WI38 (cell line): Measurements from ENCODE around the gene TUG1.

ENCODE experiments used
- H3K4me3 ChIP-seq: 2 replicates; pipeline ENCODE4 v1.5.1; 2011; ENCODE audit warnings: low read depth, mild to moderate bottlenecking, control low read depth, low read length
- TF ChIP-seq, protein P1 (sequence below): IDR thresholded peaks from 2 replicates; pipeline ENCODE4 v1.5.1; 2012; ENCODE audit warnings: low read depth, mild to moderate bottlenecking, control low read depth, low read length

TUG1 gene

DNA sequence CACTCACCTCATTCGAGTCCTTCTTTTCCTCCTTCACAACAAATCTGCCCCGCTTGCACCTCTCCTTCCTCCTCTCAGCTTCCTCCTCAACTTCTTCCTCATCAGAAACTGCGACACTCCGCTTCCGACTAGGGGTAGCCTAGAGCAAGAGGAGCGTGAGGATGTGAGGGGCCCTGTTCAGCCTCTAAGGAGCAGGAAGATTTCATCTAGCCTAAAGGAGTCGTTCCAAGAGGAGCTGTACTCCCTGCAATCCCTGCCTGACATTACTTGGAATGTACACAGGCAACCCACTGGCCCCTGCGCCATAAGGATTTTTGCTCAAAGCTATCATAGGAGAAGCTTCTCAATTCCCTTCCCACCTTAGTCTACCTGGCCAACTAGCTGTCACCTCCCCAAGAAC lies 35.0 kb upstream of the TUG1 start:
- no peak overlapping the region for H3K4me3 ChIP-seq
- TF ChIP-seq, protein P1, sequence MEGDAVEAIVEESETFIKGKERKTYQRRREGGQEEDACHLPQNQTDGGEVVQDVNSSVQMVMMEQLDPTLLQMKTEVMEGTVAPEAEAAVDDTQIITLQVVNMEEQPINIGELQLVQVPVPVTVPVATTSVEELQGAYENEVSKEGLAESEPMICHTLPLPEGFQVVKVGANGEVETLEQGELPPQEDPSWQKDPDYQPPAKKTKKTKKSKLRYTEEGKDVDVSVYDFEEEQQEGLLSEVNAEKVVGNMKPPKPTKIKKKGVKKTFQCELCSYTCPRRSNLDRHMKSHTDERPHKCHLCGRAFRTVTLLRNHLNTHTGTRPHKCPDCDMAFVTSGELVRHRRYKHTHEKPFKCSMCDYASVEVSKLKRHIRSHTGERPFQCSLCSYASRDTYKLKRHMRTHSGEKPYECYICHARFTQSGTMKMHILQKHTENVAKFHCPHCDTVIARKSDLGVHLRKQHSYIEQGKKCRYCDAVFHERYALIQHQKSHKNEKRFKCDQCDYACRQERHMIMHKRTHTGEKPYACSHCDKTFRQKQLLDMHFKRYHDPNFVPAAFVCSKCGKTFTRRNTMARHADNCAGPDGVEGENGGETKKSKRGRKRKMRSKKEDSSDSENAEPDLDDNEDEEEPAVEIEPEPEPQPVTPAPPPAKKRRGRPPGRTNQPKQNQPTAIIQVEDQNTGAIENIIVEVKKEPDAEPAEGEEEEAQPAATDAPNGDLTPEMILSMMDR = no peak

DNA sequence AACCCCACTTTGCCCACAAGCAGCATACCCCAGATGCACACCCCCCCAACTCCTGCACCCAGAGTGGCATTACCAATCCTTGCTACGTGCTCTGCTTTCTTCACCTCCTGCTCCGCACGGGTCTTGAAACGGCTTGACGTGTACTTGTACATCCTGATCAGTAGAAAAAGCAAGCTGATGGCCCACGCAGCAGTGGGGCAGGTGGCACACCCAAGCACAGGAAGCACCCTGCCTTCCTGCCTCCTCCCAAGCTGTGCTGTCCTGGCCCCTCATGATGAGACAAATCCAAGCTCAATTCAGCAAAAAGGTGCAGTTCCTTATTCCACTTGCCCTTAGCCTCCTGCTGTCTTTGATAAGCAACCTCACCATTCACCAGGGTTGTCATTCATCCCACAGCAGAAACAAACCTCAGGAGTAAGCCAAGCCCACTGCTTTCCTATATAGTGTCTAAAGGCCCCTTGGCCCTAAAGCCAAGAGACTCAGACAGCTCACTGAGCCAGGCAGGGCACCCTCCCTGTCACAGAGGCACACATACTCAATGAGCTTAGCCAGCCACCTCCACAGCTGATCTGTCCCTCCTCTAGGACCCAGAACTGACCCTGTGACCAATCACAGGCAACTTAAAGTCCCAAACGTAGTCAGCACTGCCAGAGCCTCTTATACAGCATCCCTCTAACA lies 28.2 kb upstream of the TUG1 start:
- TF ChIP-seq, protein P1 = no peak
- no peak overlapping the region for H3K4me3 ChIP-seq

DNA sequence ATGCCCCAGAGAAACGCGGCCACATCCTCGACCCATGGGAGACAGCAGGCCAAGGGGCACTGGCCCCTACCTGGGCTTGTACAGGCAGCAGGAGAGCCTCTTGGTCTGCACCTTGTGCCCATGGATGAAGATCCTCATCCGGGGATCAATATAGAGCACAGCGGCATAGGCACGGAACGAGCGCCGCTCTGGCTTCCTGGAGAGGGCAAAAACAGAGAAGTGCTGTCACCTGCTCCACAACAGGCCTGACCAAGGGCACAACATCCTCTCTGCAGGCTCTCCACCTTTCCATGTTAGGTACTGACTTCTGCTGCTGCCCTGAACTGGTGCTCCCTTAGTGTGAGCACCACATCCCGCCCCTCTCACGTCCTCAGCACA lies 27.7 kb upstream of the TUG1 start:
- no peak overlapping the region for H3K4me3 ChIP-seq

DNA sequence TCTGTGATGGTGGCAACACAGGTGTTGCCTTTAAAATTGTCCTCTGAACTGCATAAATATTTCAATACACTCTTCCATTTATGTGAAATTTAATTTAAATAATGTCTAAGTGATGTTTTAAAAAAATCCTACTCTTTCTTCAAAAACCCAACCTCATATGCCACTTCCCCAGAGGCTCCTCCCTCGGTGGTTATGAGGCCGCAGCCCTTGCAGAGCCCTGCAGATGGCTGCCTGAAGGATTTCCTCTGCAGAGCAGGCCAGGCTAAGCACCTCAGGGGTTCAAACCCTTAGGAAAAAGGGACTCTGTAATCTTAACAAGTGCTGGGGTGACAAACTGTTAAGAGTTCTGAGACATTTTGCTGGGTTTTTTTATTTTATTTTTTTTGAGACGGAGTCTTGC lies 25.7 kb upstream of the TUG1 start:
- H3K4me3 ChIP-seq = no peak overlapping the region
- TF ChIP-seq, protein P1 = no peak

More for the DNA sequence above, 27.7 kb upstream of the TUG1 start:
- TF ChIP-seq, protein P1 = no peak

DNA sequence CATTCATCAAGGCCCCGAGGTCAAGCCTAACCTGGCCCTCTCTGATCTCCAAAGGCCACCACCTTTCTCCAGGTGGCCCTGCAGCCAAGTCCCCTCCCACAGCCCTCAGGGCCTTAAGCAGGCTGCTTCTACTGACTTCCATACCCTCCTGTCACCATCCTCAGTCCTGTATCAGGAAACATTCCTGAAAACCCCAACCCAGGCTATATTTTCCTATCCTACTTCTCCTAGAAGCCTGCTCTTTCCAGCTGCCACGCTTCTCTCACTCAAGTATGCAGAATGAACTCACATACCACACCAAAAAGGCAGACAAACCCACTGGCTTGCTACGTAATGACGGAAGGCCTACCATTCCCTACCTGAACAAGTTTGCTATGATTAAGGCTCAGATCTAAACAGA lies 24.1 kb upstream of the TUG1 start:
- H3K4me3 ChIP-seq = no peak overlapping the region
- TF ChIP-seq, protein P1 = no peak

DNA sequence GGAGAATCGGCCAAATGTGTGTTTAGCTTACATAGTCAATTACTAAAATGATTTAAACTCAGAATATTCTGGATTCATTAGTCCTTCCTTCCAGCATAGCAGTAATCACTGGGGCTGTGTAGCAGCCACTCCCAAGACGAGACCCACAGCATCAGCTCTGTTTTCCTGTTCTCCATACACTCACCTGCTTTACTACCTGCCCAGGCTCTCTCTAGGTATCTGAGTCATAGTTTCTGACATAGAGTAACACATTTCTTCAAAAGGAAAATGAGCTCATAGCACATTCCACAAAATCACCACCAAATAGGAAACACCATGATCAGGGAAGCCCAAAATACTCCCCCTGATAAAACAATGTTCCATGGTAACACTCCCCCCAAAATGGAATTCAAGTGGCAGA lies 23.4 kb upstream of the TUG1 start:
- TF ChIP-seq, protein P1 = no peak
- H3K4me3 ChIP-seq = no peak overlapping the region

DNA sequence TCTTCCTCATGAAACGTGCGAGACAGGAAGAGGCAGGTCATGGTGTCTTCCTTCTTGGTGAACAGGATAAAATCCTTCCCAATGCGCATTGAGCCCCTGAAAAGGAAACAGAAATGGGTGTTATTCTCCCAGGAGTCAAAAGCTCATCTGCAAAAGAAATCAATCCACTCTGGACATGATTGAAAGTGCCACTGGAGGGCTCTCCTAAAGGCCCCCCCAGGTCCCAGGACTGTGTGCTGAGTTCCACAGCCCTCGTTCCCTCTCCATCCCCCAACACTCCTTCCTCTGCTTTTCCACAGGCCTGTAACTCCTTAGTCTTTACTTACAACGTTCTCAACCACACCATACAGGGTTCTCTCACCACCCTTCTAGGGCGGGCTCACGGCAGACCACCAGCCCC lies 22.7 kb upstream of the TUG1 start:
- no peak overlapping the region for H3K4me3 ChIP-seq
- TF ChIP-seq, protein P1 = no peak
